IgD-negative memory B cell (primary cell): ENCODE measurements around the gene TNXB. TPM values are rescaled to one million over a fixed set of nuclear protein-coding genes. Genes with fewer than 3 reads are reported as not detected.
"Not testable (repeated sequence)": the region's sequence is repeated elsewhere in the genome, so short reads cannot be mapped to it uniquely, and the experiment has no call there.

Experiments
- H3K27ac Mint-ChIP-seq, 3 donors: one replicate each; pipeline ENCODE4 v1.8.0; 2020 to 2022; ENCODE audit warnings: mild to moderate bottlenecking in 3 of 3, mixed read lengths in 3 of 3, moderate library complexity in 1 of 3
- H3K27me3 Mint-ChIP-seq: one replicate; pipeline ENCODE4 v1.8.0; 2021; ENCODE audit warnings: mixed read lengths
- H3K36me3 Mint-ChIP-seq: one replicate; pipeline ENCODE4 v1.8.0; 2020; ENCODE audit warnings: mild to moderate bottlenecking, mixed read lengths
- H3K4me1 Mint-ChIP-seq, 3 donors: one replicate each; pipeline ENCODE4 v1.8.0; 2020 to 2022; ENCODE audit warnings: mixed read lengths in 3 of 3, mild to moderate bottlenecking in 1 of 3
- H3K4me3 Mint-ChIP-seq, 4 donors: one replicate each; pipeline ENCODE4 v1.8.0; 2020 to 2022; ENCODE audit warnings: mild to moderate bottlenecking in 4 of 4, mixed read lengths in 4 of 4, moderate library complexity in 3 of 4
- H3K9me3 Mint-ChIP-seq, 3 donors: one replicate each; pipeline ENCODE4 v1.8.0; 2020 to 2021; ENCODE audit warnings: mixed read lengths in 3 of 3, mild to moderate bottlenecking in 1 of 3
- polyA plus RNA-seq: library from polyadenylated mRNA; unstranded; fragments of 300-500 nt; fragmentation: Illumina TruSeq; gene quantifications from one replicate; pipeline ENCODE4 v1.2.3, GENCODE V29; 2021

The TNXB gene
- polyA plus RNA-seq, 1 donor from 2014 or later, result 0.21 TPM

DNA sequence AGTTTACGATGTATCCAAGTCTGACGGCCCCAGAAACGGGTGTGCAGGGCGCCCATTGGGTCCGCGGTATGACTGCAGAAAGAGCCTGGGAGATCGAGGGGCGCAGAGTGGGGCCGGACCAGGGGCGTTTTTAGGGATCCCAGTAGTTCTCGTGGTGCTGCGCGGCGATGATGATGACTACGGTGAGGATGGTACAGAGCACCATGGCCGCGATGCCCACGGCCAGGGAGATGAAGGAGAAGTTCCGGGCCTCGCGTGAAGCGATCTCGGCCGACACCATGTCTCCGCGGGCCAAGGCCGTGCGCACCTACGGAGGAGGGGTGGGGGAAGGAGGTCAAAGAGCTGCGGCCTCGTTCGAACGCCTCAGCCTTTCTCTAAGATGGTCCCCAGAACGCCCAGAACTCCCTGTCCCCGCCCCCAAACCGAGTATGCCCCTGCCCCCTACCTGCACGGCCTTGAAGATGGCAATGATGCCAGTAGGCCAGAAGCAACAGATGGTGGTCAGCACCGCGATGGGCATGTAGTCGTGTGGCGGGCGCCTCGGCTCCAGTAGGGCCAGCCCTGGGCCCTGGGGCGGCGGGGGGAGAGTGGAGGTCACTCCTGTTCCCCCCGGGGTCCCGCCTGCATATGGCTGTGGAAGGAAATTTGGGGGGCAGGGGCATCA lies 40.1 kb upstream of the TNXB start:
- no peaks in the 10 kb centered on the region for H3K36me3 Mint-ChIP-seq
- peaks cover 52% of the 10 kb centered on the region for H3K27me3 Mint-ChIP-seq
- peaks cover 14 to 20% (median 14%) of the 10 kb centered on the region in 3 donors for H3K4me1 Mint-ChIP-seq
- peak overlapping the region; percentile 44 to 85 (median 50) for H3K4me3 Mint-ChIP-seq
- H3K27ac Mint-ChIP-seq, result peak overlapping the region in 1 of 3 donors; percentile 88
- peaks cover 0 to 4% (median 0%) of the 10 kb centered on the region in 3 donors for H3K9me3 Mint-ChIP-seq

DNA sequence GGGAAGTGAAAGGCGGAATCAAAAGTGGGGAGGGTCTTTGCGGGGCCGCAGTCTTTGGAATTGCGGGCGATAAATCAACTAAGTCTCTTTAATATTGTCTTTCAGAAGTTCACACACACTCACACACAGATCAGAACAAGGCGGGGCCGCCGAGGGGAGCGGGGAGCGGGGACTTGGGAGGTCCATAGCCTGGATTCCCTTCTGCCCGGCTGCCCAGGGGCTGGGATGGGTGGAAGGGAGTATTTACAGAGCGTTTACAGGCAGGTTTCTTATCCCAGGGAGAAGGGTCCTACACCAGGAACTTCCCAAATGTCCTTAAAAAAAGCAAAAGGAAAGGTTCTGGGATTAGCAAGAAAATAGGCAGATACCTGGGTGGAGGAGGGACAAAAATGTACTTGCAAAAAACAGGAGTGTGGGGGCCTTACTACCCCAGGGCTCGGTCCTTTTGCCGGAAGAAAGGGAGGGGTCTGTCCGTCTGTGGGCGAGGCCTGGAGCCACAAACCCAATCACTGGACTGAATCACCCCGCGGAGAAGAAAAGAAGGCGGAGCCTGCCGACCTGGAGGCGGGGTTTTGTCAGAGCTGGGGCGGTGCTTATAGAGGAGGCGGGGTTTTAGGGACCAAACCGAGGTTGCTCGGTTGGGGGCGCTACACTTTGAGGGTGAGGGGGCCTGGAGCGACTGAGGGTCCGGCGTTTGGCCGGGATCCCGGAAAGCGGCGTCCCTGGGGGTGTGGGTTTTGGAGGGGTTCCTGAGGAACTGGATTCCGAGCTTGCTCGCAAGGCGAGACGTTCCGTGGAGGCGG lies 39.4 kb upstream of the TNXB start:
- peaks cover 10 to 16% (median 13%) of the 10 kb centered on the region in 3 donors for H3K4me1 Mint-ChIP-seq
- peaks cover 0 to 4% (median 0%) of the 10 kb centered on the region in 3 donors for H3K9me3 Mint-ChIP-seq
- H3K27me3 Mint-ChIP-seq, result peaks cover 47% of the 10 kb centered on the region
- H3K36me3 Mint-ChIP-seq, result no peaks in the 10 kb centered on the region
- H3K4me3 Mint-ChIP-seq, result peak overlapping the region; percentile 44 to 85 (median 68)
- peak overlapping the region in 1 of 3 donors; percentile 88 for H3K27ac Mint-ChIP-seq

DNA sequence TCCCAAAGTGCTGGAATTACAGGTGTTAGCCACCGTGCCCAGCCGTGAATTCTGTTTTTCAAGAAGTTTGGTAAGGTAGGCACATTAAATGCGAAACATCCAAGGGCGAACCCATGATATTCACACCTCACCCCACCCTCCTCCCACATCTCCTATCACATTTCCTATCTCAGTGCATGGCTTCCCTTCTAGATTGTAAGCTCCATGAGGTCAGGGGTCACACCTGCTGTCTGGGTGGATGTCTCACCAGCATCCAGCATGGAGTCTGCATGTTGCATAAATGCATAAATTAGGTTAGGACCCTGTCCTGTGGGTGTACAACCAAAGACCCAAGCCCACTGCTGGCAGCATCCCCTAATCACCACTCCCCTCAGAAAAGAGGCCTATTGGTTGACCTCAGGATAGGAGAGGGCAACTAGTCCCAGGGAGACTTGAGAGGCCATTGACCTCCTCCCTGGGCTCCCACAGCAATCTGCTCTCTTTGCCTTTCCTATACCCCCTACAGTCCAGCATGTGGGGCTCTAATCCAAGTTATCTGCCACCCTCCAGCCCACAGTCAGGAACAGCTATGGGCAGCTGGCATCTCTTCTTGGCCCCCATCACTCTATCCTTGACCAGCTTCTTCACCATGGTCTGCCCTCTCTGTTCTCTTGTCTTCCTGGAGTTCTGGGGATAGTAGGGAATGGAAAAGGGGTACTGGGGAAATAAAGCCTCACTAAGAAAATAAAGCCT lies 38.4 kb upstream of the TNXB start:
- Mint-ChIP-seq H3K9me3 (peaks cover 0 to 4% (median 0%) of the 10 kb centered on the region in 3 donors), H3K36me3 (no peaks in the 10 kb centered on the region), H3K4me1 (peaks cover 1 to 11% (median 6%) of the 10 kb centered on the region in 3 donors), H3K4me3 (no peak overlapping the region), H3K27ac (no peak overlapping the region), H3K27me3 (peaks cover 41% of the 10 kb centered on the region)

DNA sequence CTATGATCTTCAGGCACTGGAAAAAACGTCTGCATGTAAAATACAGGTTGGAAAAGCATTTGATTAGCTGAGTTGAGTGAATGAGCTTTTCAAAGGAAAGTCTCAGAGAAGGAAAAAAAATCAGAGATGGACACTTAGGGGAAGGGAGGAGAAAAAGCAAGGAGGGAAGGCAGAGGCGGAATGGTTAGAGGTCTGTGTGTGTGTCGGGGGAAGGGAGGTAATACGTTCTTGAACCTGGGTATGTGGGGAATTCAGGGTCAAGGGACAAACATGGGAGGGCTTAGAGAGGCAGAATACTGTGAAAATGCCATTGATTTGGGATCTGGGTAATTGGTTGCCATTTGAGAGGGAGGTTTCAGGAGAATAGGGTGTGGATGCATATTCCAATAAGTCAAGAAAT lies 37.5 kb upstream of the TNXB start:
- Mint-ChIP-seq H3K27me3 (peaks cover 37% of the 10 kb centered on the region), H3K4me3 (peak overlapping the region in 1 of 4 donors; percentile 0), H3K36me3 (no peaks in the 10 kb centered on the region), H3K4me1 (peaks cover 0 to 11% (median 6%) of the 10 kb centered on the region in 3 donors), H3K9me3 (peaks cover 0 to 4% (median 0%) of the 10 kb centered on the region in 3 donors), H3K27ac (no peak overlapping the region)

DNA sequence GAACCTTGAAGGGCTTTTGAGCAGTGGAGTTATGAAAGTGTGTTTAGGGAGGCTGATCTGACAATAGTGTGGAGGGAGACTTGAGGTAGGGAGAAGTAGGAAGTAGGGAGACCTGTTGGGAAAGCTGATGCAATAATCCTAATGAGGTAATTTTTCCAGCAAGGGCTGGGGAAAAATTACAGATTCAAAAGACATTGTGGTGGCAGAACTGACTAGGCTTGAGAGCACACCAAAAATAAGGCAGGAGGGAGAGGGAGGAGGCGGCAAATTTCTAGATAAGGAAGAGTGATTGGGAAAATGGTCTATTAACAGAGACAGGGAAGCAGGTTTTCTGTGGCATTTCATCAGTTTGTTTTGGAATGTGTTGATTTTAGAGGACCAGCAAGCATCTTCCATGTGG lies 37.1 kb upstream of the TNXB start:
- Mint-ChIP-seq H3K4me3 (no peak overlapping the region), H3K9me3 (peaks cover 0 to 4% (median 0%) of the 10 kb centered on the region in 3 donors), H3K36me3 (no peaks in the 10 kb centered on the region), H3K27me3 (peaks cover 37% of the 10 kb centered on the region), H3K27ac (no peak overlapping the region), H3K4me1 (peaks cover 0 to 11% (median 6%) of the 10 kb centered on the region in 3 donors)

DNA sequence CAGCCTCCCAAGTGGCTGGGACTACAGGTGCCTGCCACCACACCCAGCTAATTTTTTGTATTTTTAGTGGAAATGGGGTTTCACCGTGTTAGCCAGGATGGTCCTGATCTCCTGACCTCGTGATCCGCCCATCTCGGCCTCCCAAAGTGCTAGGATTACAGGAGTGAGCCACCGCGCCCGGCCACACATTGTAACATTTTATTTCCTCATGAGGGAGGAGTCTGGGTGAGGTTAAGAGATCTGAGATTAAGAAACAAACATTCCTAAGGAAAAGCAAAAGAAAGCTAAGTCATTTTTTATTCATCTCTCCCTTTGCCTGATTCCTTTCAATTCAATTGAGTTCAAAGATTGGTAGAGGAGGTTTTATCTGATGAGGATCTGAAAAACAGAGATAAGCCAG lies 35.1 kb upstream of the TNXB start:
- not testable (repeated sequence) for H3K4me3 Mint-ChIP-seq, H3K4me1 Mint-ChIP-seq, H3K36me3 Mint-ChIP-seq, H3K27ac Mint-ChIP-seq, H3K9me3 Mint-ChIP-seq
- H3K27me3 Mint-ChIP-seq, result peaks cover 24% of the 10 kb centered on the region

DNA sequence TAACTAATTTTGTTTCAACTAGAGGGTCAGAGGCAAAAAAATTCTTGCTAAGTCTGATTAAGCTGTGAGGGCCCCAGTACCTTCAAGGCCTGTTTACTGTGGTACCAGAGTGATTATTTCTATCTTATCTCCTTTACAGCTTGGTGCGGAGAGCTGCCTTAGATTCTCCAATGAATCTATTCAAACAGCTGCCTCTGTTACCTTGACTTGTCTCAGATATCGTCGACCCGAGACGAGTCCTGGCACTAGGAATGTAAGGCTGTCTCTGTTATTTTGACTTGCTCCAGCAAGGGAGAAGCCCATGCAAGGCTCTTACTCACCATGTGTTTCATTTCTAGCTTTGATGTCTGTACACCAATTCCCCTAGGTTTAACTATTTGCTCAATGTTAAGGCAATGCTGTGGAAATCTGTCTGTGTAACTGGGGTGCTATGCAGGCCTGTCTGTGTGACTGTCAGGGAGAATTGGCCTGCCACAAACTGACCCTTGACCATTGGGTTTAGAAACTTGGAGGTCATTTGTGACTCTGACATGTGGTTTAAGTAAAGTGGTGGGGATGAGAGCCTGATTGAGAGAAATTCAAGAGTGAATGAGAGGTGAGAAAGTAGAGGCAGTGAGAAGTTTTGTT lies 31.4 kb upstream of the TNXB start:
- H3K27me3 Mint-ChIP-seq, result peaks cover 3% of the 10 kb centered on the region
- H3K4me1 Mint-ChIP-seq, result no peaks in the 10 kb centered on the region
- peaks cover 1% of the 10 kb centered on the region for H3K36me3 Mint-ChIP-seq
- no peak overlapping the region for H3K27ac Mint-ChIP-seq
- no peak overlapping the region for H3K4me3 Mint-ChIP-seq
- H3K9me3 Mint-ChIP-seq, result no peaks in the 10 kb centered on the region

DNA sequence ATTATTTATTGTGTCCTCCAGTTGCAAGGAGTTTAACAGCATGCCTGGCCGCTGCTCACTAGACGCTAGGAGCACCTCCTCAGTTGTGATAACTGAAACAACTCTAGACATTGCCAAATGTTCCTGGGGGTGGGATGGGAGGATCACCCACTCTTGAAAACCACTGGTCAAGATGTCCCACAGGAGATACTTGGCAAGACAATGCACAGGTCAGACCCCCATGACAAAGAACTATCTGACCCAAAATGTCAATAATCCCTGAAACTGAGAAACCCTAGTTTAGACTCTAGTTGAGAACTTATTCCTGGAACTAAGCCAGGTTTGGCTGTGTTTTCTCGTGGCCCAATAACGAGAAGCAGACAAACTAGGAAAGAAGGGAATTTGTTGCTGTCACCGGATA lies 30.5 kb upstream of the TNXB start:
- peaks cover 6% of the 10 kb centered on the region for H3K27me3 Mint-ChIP-seq
- H3K4me3 Mint-ChIP-seq, result no peak overlapping the region
- peaks cover 1% of the 10 kb centered on the region for H3K36me3 Mint-ChIP-seq
- H3K4me1 Mint-ChIP-seq, result no peaks in the 10 kb centered on the region
- no peak overlapping the region for H3K27ac Mint-ChIP-seq
- H3K9me3 Mint-ChIP-seq, result no peaks in the 10 kb centered on the region

DNA sequence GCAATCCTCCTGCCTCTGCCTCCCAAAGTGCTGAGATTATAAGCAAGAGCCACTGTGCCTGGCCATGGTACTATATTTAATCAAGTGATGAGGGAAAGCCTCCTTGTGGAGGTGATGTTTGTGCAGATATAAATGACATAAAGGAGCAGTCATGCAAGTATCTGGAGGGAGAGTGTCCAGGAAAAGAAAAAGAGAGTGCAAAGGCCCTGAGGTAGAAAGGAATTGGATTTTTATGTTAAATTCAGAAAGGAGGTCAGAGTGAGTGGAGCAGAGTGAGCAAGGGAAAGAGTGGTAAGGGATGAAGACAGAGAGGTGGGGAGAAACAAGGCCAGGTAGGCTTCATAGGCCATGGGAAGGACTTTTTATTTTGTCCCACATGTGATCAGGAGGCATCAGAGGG lies 28.3 kb upstream of the TNXB start:
- Mint-ChIP-seq H3K9me3 (no peaks in the 10 kb centered on the region), H3K27me3 (peaks cover 8% of the 10 kb centered on the region), H3K4me1 (no peaks in the 10 kb centered on the region), H3K27ac (no peak overlapping the region), H3K4me3 (no peak overlapping the region), H3K36me3 (peaks cover 1% of the 10 kb centered on the region)

DNA sequence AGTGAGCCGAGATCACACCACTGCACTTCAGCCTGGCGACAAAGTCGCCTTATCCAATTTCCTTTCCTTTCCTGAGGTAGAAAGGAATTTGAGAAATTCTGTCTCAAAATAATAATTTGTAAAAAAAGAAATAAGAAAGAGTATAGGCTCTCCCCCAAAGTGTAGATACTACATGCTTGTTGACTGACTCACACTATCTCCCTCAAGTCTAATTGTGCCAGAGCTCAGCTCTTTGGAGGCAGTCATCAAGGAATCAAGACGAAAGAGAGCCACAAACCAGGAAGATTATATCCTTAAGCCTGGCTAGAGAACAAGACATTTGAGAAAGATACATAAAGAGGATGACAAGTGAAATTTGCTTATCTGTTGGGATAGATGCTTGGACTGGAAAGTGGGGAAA lies 24.6 kb upstream of the TNXB start:
- Mint-ChIP-seq H3K4me1 (peaks cover 3 to 13% (median 12%) of the 10 kb centered on the region in 3 donors), H3K27ac (no peak overlapping the region), H3K9me3 (peaks cover 0 to 2% (median 0%) of the 10 kb centered on the region in 3 donors), H3K36me3 (no peaks in the 10 kb centered on the region), H3K27me3 (peaks cover 9% of the 10 kb centered on the region), H3K4me3 (no peak overlapping the region)

DNA sequence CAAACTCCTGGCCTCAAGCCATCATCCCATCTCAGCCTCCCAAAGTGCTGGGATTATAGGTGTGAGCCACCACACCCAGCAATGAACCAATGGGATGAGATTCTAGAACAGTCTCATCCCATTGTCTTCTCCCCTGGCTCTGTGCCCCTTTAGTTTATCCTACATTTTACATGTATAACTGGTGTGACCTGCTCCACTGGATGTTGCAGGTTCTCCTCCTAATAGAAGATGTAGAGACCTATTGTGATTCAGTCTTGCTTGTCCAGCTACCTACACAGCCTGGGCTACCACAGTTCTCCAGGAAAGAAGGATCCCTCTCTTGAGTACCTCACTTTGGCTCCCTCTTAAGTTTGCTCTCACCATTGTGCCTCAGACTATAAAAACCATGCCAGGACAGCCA lies 23.0 kb upstream of the TNXB start:
- Mint-ChIP-seq H3K27me3 (peaks cover 9% of the 10 kb centered on the region), H3K4me3 (peak overlapping the region in 1 of 4 donors; percentile 18), H3K27ac (no peak overlapping the region), H3K4me1 (peaks cover 11 to 23% (median 20%) of the 10 kb centered on the region in 3 donors), H3K9me3 (peaks cover 0 to 2% (median 0%) of the 10 kb centered on the region in 3 donors), H3K36me3 (peaks cover 3% of the 10 kb centered on the region)

DNA sequence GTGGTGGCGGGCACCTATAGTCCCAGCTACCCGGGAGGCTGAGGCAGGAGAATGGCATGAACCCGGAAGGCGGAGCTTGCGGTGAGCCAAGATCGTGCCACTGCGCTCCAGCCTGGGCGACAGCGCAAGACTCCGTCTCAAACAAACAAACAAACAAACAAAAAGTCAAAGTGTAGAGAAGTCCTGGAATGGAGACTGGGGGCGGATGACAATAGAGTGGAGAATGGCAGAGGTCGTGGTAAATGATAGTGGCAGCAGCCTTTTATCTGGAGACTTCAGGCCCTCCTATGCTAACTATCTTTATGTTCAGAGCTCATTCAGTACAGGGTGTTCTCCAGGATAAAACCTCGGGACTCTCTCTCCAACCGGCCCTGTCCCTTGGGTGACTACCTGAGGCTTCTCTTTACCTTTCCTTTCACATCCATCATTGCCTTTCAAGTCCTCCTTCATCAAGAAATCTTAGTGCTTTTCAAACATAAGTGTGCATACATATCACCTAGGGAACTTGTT lies 22.4 kb upstream of the TNXB start:
- H3K27ac Mint-ChIP-seq, result peak overlapping the region in 1 of 3 donors; percentile 27
- H3K27me3 Mint-ChIP-seq, result peaks cover 9% of the 10 kb centered on the region
- peaks cover 6% of the 10 kb centered on the region for H3K36me3 Mint-ChIP-seq
- peaks cover 15 to 28% (median 24%) of the 10 kb centered on the region in 3 donors for H3K4me1 Mint-ChIP-seq
- H3K4me3 Mint-ChIP-seq, result peak overlapping the region; percentile 39 to 56 (median 50)
- H3K9me3 Mint-ChIP-seq, result peaks cover 0 to 2% (median 0%) of the 10 kb centered on the region in 3 donors

DNA sequence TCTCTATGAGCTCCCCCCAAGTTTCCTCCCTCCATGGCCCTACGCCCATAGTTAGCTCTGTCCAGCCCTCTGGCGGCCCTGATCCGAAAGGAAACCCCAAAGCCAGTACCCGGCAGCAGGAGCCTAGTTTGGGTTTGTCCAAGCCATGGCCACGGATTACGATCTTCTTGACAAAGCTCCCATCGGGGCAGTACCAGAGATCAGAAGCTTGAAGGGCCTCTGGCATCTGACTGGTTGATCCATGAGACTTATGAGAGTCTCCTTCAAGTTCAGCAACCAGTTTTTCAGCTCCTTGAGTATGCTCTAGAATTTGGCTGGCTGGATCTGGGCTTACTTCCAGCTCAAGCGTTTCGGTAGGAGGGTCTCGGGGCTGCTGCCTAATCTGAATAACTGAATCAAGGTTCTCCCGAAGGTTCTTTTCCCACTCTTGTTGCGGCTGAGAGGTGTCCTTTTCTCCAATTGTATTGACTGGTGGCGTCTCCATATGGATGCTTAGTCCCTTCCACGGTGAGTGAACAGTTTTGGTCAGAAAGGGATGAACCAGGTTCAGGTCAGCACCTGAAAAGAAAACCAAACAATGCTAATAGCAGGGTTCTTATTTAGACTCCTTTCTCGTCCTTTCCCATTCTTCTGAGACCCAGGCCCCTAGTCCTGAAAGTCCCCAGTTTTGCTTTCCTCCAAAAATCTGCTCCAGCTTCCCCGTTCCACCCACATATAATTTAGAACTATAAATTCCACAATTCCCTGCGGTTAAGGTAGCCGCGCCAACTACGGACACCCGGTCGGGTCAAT lies 20.4 kb upstream of the TNXB start:
- Mint-ChIP-seq H3K4me3 (peak overlapping the region; percentile 86 to 98 (median 94)), H3K36me3 (peaks cover 6% of the 10 kb centered on the region), H3K27ac (peak overlapping the region; percentile 77 to 95 (median 91)), H3K9me3 (peaks cover 0 to 2% (median 0%) of the 10 kb centered on the region in 3 donors), H3K27me3 (peaks cover 5% of the 10 kb centered on the region), H3K4me1 (peaks cover 18 to 33% (median 24%) of the 10 kb centered on the region in 3 donors)
